Vagina (tissue), 2 donors: Measurements from ENCODE around the gene RNF34.

ENCODE experiments used
- POLR2A ChIP-seq, 2 donors: fragments of 450-650 bp; IDR thresholded peaks; one replicate each; pipeline ENCODE4 v1.6.1; 2017; ENCODE audit warnings: antibody characterized with exemption in 2 of 2, mild to moderate bottlenecking in 2 of 2, moderate library complexity in 2 of 2
- POLR2AphosphoS5 ChIP-seq, 2 donors: sonication (generic); formaldehyde crosslinking; IDR thresholded peaks; one replicate each; pipeline ENCODE4 v1.9.0; 2017; ENCODE audit warnings: antibody characterized with exemption in 2 of 2, mild to moderate bottlenecking in 2 of 2, low read depth in 1 of 2; ENCODE audit not compliant: insufficient read depth in 1 of 2
- TF ChIP-seq, protein P1 (sequence below), 3 experiments: fragments of 450-650 bp in 2 of 3; fragments of 200-600 bp in 1 of 3; sonication (generic) in 1 of 3; IDR thresholded peaks; one replicate each; pipeline ENCODE4 v1.5.1; 2017 to 2019; ENCODE audit warnings: antibody characterized with exemption in 3 of 3, mild to moderate bottlenecking in 2 of 3, moderate library complexity in 2 of 3

DNA sequence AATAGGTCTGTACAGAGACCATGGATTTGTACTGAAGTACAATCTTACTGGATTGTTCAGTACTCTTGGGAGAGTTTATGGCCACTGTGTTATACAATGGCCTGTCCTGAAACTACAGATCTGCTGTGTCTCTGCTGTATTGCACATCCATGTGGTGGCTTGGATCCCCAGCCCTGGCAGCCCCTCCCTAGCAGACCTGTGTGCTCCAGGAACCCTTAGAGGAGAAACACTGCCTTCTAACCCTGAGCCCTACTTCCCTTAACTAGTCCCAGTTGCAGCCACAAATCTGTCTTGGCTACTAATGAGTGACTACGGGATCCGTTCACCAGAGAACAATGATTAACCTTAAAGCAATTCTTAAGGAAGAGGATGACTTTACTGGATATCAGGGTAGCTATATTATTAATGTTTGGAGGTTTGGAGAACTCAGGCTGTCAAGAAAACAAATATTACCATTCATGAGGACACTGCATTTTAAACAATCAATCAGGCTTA is 27.7 kb downstream of the RNF34 start:
- TF ChIP-seq, protein P1, sequence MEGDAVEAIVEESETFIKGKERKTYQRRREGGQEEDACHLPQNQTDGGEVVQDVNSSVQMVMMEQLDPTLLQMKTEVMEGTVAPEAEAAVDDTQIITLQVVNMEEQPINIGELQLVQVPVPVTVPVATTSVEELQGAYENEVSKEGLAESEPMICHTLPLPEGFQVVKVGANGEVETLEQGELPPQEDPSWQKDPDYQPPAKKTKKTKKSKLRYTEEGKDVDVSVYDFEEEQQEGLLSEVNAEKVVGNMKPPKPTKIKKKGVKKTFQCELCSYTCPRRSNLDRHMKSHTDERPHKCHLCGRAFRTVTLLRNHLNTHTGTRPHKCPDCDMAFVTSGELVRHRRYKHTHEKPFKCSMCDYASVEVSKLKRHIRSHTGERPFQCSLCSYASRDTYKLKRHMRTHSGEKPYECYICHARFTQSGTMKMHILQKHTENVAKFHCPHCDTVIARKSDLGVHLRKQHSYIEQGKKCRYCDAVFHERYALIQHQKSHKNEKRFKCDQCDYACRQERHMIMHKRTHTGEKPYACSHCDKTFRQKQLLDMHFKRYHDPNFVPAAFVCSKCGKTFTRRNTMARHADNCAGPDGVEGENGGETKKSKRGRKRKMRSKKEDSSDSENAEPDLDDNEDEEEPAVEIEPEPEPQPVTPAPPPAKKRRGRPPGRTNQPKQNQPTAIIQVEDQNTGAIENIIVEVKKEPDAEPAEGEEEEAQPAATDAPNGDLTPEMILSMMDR (IDR thresholded peaks at IDR 0.05) = no peak
- TF ChIP-seq POLR2AphosphoS5 (IDR thresholded peaks at IDR 0.05; ENCODE audit: insufficient read depth in 1 of 2, low read depth in 1 of 2) = no peak
- no peak for TF ChIP-seq POLR2A (IDR thresholded peaks at IDR 0.05)
